Right atrium auricular region (tissue), 2 donors: ENCODE measurements around the gene ANTXR1. TPM values are rescaled to one million over a fixed set of nuclear protein-coding genes. Genes with fewer than 3 reads are reported as not detected.

ENCODE experiments used
- DNase-seq: peaks from one replicate; pipeline ENCODE4 v3.0.0-alpha.2; 2019; ENCODE audit warnings: low spot score
- H3K27ac ChIP-seq, 2 donors: fragments of 200-600 bp; sonication (generic); 1 replicate in 1 of 2; 2 replicates in 1 of 2; pipeline ENCODE4 v1.5.1; 2016 to 2019
- H3K27me3 ChIP-seq, 2 donors: fragments of 200-600 bp; sonication (generic); one replicate each; pipeline versions ENCODE4 v1.5.1 to v1.6.0; 2017 to 2019
- H3K36me3 ChIP-seq: fragments of 200-600 bp; sonication (generic); one replicate; pipeline ENCODE4 v1.5.1; 2016
- H3K4me1 ChIP-seq, 2 donors: fragments of 200-600 bp; sonication (generic); one replicate each; pipeline versions ENCODE4 v1.5.1 to v1.6.0; 2017 to 2019
- H3K4me3 ChIP-seq, 2 donors: fragments of 200-600 bp; sonication (generic); 1 replicate in 1 of 2; 2 replicates in 1 of 2; pipeline ENCODE4 v1.5.1; 2017 to 2019; ENCODE audit warnings: mild to moderate bottlenecking in 1 of 2, moderate library complexity in 1 of 2
- H3K9me3 ChIP-seq, 2 donors: fragments of 200-600 bp; sonication (generic); one replicate each; pipeline ENCODE4 v1.5.1; 2019
- total RNA-seq, 2 donors: library from RNA; depleted of rRNA; stranded (reverse); fragments of >200 nt; gene quantifications; one replicate each; pipeline ENCODE4 v1.1.0, GENCODE V29; 2016
- TF ChIP-seq, protein P1 (sequence below), 2 donors: fragments of 200-600 bp; sonication (generic); IDR thresholded peaks; one replicate each; pipeline ENCODE4 v1.5.1; 2019; ENCODE audit warnings: antibody characterized with exemption in 2 of 2

The ANTXR1 gene
- total RNA-seq, 2 donors from 2014 or later, result 27.3 to 52.2 TPM

- no peak overlapping the region for H3K4me3 ChIP-seq
- H3K9me3 ChIP-seq, result no peaks in the 10 kb centered on the region
- no peak overlapping the region for H3K27ac ChIP-seq
- TF ChIP-seq, protein P1, sequence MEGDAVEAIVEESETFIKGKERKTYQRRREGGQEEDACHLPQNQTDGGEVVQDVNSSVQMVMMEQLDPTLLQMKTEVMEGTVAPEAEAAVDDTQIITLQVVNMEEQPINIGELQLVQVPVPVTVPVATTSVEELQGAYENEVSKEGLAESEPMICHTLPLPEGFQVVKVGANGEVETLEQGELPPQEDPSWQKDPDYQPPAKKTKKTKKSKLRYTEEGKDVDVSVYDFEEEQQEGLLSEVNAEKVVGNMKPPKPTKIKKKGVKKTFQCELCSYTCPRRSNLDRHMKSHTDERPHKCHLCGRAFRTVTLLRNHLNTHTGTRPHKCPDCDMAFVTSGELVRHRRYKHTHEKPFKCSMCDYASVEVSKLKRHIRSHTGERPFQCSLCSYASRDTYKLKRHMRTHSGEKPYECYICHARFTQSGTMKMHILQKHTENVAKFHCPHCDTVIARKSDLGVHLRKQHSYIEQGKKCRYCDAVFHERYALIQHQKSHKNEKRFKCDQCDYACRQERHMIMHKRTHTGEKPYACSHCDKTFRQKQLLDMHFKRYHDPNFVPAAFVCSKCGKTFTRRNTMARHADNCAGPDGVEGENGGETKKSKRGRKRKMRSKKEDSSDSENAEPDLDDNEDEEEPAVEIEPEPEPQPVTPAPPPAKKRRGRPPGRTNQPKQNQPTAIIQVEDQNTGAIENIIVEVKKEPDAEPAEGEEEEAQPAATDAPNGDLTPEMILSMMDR (IDR thresholded peaks at IDR 0.05), result no peak
- peaks cover 0 to 10% of the 10 kb centered on the region in 2 donors for H3K4me1 ChIP-seq
- H3K27me3 ChIP-seq, result no peaks in the 10 kb centered on the region
- H3K36me3 ChIP-seq, result no peaks in the 10 kb centered on the region
- DNase-seq, result no peak
These were observed 228.1 kb downstream of the ANTXR1 start for GRCh38 chr2:69241093-69241492.

GRCh38 chr2:69241664-69242514 is 228.9 kb downstream of the ANTXR1 start:
- no peak overlapping the region for H3K27ac ChIP-seq
- H3K4me1 ChIP-seq, result peaks cover 0 to 10% of the 10 kb centered on the region in 2 donors
- no peaks in the 10 kb centered on the region for H3K27me3 ChIP-seq

DNA sequence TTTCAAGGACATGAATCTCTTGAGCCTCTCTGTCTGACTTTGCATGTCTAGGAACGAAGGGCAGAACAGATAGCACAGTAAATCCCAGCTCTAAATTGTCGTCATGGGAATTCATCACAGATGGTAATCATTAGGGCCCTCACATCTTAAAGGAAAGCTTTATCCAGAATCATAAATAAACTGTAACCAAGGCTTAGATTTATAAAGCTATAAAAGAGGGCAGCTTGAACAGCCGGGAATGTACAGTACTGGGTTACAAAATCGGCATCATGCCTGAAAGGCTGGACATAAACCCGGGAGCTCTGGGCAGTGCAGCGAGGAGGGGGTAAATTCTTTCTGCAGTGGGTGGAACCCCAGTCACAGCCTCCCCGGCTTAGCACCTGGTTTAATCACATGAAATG is 229.7 kb downstream of the ANTXR1 start:
- TF ChIP-seq, protein P1 (IDR thresholded peaks at IDR 0.05), result no peak
- Histone ChIP-seq H3K27ac (no peak overlapping the region), H3K36me3 (no peaks in the 10 kb centered on the region), H3K4me3 (no peak overlapping the region), H3K9me3 (no peaks in the 10 kb centered on the region), H3K27me3 (no peaks in the 10 kb centered on the region), H3K4me1 (peaks cover 0 to 10% of the 10 kb centered on the region in 2 donors)
- no peak for DNase-seq

More at GRCh38 chr2:69241664-69242514, 228.9 kb downstream of the ANTXR1 start:
- TF ChIP-seq, protein P1 (IDR thresholded peaks at IDR 0.05), result no peak
- no peak overlapping the region for H3K4me3 ChIP-seq
- no peaks in the 10 kb centered on the region for H3K36me3 ChIP-seq
- DNase-seq, result no peak
- no peaks in the 10 kb centered on the region for H3K9me3 ChIP-seq

GRCh38 chr2:69243652-69244051 is 230.7 kb downstream of the ANTXR1 start:
- no peaks in the 10 kb centered on the region for H3K27me3 ChIP-seq
- peaks cover 0 to 10% of the 10 kb centered on the region in 2 donors for H3K4me1 ChIP-seq
- no peaks in the 10 kb centered on the region for H3K36me3 ChIP-seq
- no peaks in the 10 kb centered on the region for H3K9me3 ChIP-seq
- TF ChIP-seq, protein P1 (IDR thresholded peaks at IDR 0.05), result no peak
- no peak overlapping the region for H3K4me3 ChIP-seq
- H3K27ac ChIP-seq, result no peak overlapping the region
- DNase-seq, result no peak

DNA sequence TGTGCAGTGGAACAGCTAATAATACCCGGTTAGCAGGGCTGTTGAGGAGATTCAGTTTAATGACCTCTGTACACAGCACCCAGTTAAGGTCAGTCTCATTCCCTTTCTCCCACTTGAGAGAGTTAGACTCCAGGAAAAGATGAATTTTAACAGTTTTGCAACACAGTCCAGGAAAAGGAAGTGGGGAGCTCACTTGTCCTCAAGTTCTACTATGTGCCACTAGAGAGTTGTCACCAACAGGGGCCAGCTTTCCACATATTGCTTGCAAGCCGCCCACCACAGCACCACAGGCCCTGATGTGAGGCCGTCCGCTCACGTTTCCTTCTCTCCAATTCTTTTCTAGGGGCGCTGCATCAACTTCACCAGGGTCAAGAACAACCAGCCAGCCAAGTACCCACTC is 231.9 kb downstream of the ANTXR1 start:
- no peaks in the 10 kb centered on the region for H3K9me3 ChIP-seq
- peaks cover 0 to 10% of the 10 kb centered on the region in 2 donors for H3K4me1 ChIP-seq
- no peak for DNase-seq
- H3K27me3 ChIP-seq, result no peaks in the 10 kb centered on the region
- no peaks in the 10 kb centered on the region for H3K36me3 ChIP-seq
- TF ChIP-seq, protein P1 (IDR thresholded peaks at IDR 0.05), result no peak
- no peak overlapping the region for H3K4me3 ChIP-seq
- no peak overlapping the region for H3K27ac ChIP-seq
